Fibroblast of villous mesenchyme (primary cell): ENCODE results near the gene DNAI4. TPM values are rescaled to one million over a fixed set of nuclear protein-coding genes. Genes with fewer than 3 reads are reported as not detected.

Experiments
- DNase-seq: peaks from one replicate; pipeline ENCODE4 v3.0.0-alpha.2; 2010; ENCODE audit warnings: low read depth
- H3K4me3 ChIP-seq: 2 replicates; pipeline ENCODE4 v1.5.1; 2011; ENCODE audit warnings: low read depth, mild to moderate bottlenecking, low read length
- total RNA-seq: library from RNA; depleted of rRNA; stranded (reverse); fragments of >200 nt; gene quantifications from 2 replicates; pipeline ENCODE4 v1.2.3, GENCODE V29; 2012
- TF ChIP-seq, protein P1 (sequence below): IDR thresholded peaks from 2 replicates; pipeline ENCODE4 v1.5.1; 2012; ENCODE audit warnings: low read depth, mild to moderate bottlenecking, low read length; ENCODE audit not compliant: insufficient read depth

Gene DNAI4
- total RNA-seq, 1 donor: 9.9 TPM

GRCh38 chr1:66929146-66929688 is 4.6 kb upstream of the DNAI4 start:
- DNase-seq: no peak

GRCh38 chr1:66927528-66927927 is 2.9 kb upstream of the DNAI4 start:
- DNase-seq: no peak
- no peak overlapping the region for H3K4me3 ChIP-seq
- TF ChIP-seq, protein P1, sequence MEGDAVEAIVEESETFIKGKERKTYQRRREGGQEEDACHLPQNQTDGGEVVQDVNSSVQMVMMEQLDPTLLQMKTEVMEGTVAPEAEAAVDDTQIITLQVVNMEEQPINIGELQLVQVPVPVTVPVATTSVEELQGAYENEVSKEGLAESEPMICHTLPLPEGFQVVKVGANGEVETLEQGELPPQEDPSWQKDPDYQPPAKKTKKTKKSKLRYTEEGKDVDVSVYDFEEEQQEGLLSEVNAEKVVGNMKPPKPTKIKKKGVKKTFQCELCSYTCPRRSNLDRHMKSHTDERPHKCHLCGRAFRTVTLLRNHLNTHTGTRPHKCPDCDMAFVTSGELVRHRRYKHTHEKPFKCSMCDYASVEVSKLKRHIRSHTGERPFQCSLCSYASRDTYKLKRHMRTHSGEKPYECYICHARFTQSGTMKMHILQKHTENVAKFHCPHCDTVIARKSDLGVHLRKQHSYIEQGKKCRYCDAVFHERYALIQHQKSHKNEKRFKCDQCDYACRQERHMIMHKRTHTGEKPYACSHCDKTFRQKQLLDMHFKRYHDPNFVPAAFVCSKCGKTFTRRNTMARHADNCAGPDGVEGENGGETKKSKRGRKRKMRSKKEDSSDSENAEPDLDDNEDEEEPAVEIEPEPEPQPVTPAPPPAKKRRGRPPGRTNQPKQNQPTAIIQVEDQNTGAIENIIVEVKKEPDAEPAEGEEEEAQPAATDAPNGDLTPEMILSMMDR: no peak

More at GRCh38 chr1:66929146-66929688, 4.6 kb upstream of the DNAI4 start:
- TF ChIP-seq, protein P1: no peak
- peak overlapping the region; percentile 89 for H3K4me3 ChIP-seq

- TF ChIP-seq, protein P1: no peak
- peak overlapping the region; percentile 95 for H3K4me3 ChIP-seq
- no peak for DNase-seq
Measured at GRCh38 chr1:66925944-66926343, 1.3 kb upstream of the DNAI4 start.

DNA sequence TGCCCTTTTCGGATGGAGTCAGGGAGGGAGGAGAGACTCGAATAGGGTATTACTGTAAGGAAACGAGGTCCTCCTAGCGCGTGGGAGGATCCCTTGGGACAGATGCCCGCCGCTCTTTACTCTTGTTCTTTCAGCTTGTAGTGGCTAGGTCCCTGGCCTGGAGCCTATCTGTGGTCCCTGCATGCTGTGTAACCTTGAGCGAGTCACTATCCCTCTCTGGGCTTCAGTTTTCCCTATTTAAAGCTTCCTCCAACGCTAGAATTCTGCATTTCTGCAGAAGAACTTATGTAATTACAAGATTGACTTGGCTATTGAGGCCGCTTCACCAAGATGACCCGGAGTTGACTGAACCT is 878 bp upstream of the DNAI4 start:
- peak overlapping the region; percentile 95 for H3K4me3 ChIP-seq
- DNase-seq: no peak
- TF ChIP-seq, protein P1: no peak

- no peak for DNase-seq
- TF ChIP-seq, protein P1: no peak
- H3K4me3 ChIP-seq: no peak overlapping the region
Measured at GRCh38 chr1:66920543-66920942, 4.1 kb downstream of the DNAI4 start.

DNA sequence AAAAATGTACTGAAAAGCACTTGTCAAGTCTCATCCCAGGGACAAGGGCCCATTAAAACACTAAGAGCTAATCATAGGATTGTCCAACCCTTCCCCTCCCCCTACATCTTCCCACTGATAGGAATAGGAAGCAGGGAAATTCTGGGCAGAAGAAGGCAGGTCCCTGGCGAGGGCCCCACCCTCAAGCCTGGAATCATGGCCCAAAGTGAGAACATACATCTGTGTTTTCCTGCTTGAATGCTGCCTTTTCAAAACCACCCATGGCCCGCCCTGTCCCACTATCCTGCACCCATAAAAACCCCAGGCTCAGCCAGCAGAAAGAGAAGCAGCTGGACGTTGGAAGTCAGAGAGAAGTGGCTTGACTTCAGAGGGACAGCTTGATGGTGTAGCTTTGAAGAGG is 4.8 kb downstream of the DNAI4 start:
- no peak for DNase-seq
- TF ChIP-seq, protein P1: no peak
- H3K4me3 ChIP-seq: no peak overlapping the region

DNA sequence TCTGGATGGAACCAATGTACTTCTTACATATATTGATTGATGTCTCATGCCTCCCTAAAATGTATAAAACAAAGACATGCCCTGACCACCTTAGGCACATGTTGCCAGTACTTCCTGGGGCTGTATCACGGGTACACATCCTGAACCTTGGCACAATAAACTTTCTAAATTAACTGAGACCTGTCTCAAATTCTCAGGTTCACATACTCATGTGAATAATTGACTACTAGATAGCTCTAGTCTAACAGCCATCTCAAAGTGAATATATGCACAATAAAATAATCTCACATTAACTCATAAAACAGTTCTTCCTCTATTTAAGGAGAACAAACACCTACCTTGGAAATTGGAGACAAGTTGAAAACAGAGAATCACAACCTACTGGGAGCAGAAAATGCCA is 5.6 kb downstream of the DNAI4 start:
- TF ChIP-seq, protein P1: no peak
- H3K4me3 ChIP-seq: no peak overlapping the region
- no peak for DNase-seq
